IMR-90 (cell line): ENCODE results near the gene SEPTIN10. TPM values are rescaled to one million over a fixed set of nuclear protein-coding genes. Genes with fewer than 3 reads are reported as not detected.

Experiments
- ATAC-seq: fragments of 200-7000 bp; cut with Tn5 transposase; 2 replicates; pipeline ENCODE4 v1.9.1; 2020; ENCODE audit warnings: low read depth, mild to moderate bottlenecking, moderate library complexity
- BruUV-seq: library from RNA; stranded (reverse); fragments of 400-500 nt; replicated peaks from 2 replicates; lab custom pipeline; 2021; lab: Mats Ljungman, UMichigan
- CTCF ChIA-PET: fragments of 300-600 bp; formaldehyde crosslinking; extraction: SDS; loops from one replicate; lab custom pipeline; 2021; ENCODE audit warnings: antibody characterized with exemption; lab: Yijun Ruan, JAX
- POLR2A ChIA-PET: fragments of 300-600 bp; sonication (Branson Sonifier 250); formaldehyde crosslinking; loops from one replicate; lab custom pipeline; 2022; ENCODE audit warnings: antibody characterized with exemption; ENCODE audit not compliant: unreplicated experiment; lab: Charles Lee
- DNase-seq: peaks from one replicate; pipeline ENCODE4 v3.0.0; 2013
- H2AFZ ChIP-seq: replicated peaks from 2 replicates; pipeline ENCODE3; 2013; ENCODE audit warnings: low read length, mild to moderate bottlenecking; ENCODE audit not compliant: poor library complexity
- H2AK5ac ChIP-seq: 2 replicates; pipeline ENCODE4 v1.6.1; 2013; ENCODE audit warnings: low read depth, low read length, inconsistent platforms
- H2AK9ac ChIP-seq: replicated peaks from 2 replicates; pipeline ENCODE3; 2013; ENCODE audit warnings: mild to moderate bottlenecking, low read depth, low read length, moderate library complexity; ENCODE audit not compliant: poor library complexity
- H2BK120ac ChIP-seq: 2 replicates; pipeline ENCODE4 v1.6.1; 2013; ENCODE audit warnings: low read depth, low read length, inconsistent platforms
- H2BK15ac ChIP-seq: 3 replicates; pipeline ENCODE4 v1.6.1; 2013; ENCODE audit warnings: low read depth, low read length, inconsistent platforms
- H2BK20ac ChIP-seq: 2 replicates; pipeline ENCODE4 v1.6.1; 2013; ENCODE audit warnings: low read depth, mild to moderate bottlenecking, inconsistent platforms, low read length, moderate library complexity
- H2BK5ac ChIP-seq: 2 replicates; pipeline ENCODE4 v1.6.1; 2013; ENCODE audit warnings: mild to moderate bottlenecking, low read depth, low read length, inconsistent platforms; ENCODE audit not compliant: poor library complexity, severe bottlenecking
- H3K14ac ChIP-seq: replicated peaks from 2 replicates; pipeline ENCODE4 v1.6.1; 2013; ENCODE audit warnings: low read depth, low read length, inconsistent platforms
- H3K18ac ChIP-seq: 2 replicates; pipeline ENCODE4 v1.6.1; 2013; ENCODE audit warnings: low read depth, low read length, control low read depth
- H3K23ac ChIP-seq: 2 replicates; pipeline ENCODE4 v1.6.1; 2013; ENCODE audit warnings: low read depth, low read length, inconsistent platforms
- H3K27ac ChIP-seq: 2 replicates; pipeline ENCODE4 v1.5.1; 2013; ENCODE audit warnings: mild to moderate bottlenecking, control low read depth, low read length; ENCODE audit not compliant: insufficient read depth
- H3K27me3 ChIP-seq: 2 replicates; pipeline ENCODE4 v1.6.1; 2013; ENCODE audit warnings: low read length; ENCODE audit not compliant: control insufficient read depth, insufficient read depth
- H3K36me3 ChIP-seq: 2 replicates; pipeline ENCODE4 v1.6.1; 2013; ENCODE audit warnings: low read length, mixed read lengths; ENCODE audit not compliant: control insufficient read depth, insufficient read depth
- H3K4ac ChIP-seq: 2 replicates; pipeline ENCODE4 v1.6.1; 2013; ENCODE audit warnings: low read depth, low read length, inconsistent platforms
- H3K4me1 ChIP-seq: 2 replicates; pipeline ENCODE4 v1.6.1; 2013; ENCODE audit warnings: low read length, mixed read lengths; ENCODE audit not compliant: control insufficient read depth, insufficient read depth
- H3K4me2 ChIP-seq: 2 replicates; pipeline ENCODE4 v1.6.1; 2013; ENCODE audit warnings: low read depth, mild to moderate bottlenecking, control low read depth, low read length, moderate library complexity
- H3K4me3 ChIP-seq: 2 replicates; pipeline ENCODE4 v1.5.1; 2013; ENCODE audit warnings: low read depth, mild to moderate bottlenecking, control low read depth, low read length, moderate library complexity; ENCODE audit not compliant: insufficient read depth
- H3K56ac ChIP-seq: 2 replicates; pipeline ENCODE4 v1.6.1; 2013; ENCODE audit warnings: low read length, inconsistent platforms; ENCODE audit not compliant: insufficient read depth; ENCODE audit errors: extremely low read depth
- H3K79me1 ChIP-seq, 2 experiments: 2 replicates each; pipeline ENCODE4 v1.6.1; 2013; ENCODE audit warnings: low read length in 2 of 2, inconsistent platforms in 1 of 2, low read depth in 1 of 2
- H3K9ac ChIP-seq: 2 replicates; pipeline ENCODE4 v1.6.1; 2013; ENCODE audit warnings: low read depth, low read length, control low read depth
- H3K9me1 ChIP-seq: 2 replicates; pipeline ENCODE4 v1.6.1; 2013; ENCODE audit warnings: low read length, inconsistent platforms; ENCODE audit not compliant: insufficient read depth
- H3K9me3 ChIP-seq: 2 replicates; pipeline ENCODE4 v1.6.1; 2013; ENCODE audit warnings: low read length; ENCODE audit not compliant: control insufficient read depth, insufficient read depth
- H4K20me1 ChIP-seq: 2 replicates; pipeline ENCODE4 v1.6.1; 2013; ENCODE audit warnings: low read length, inconsistent platforms; ENCODE audit not compliant: insufficient read depth
- H4K5ac ChIP-seq: 2 replicates; pipeline ENCODE4 v1.6.1; 2013; ENCODE audit warnings: mild to moderate bottlenecking, low read depth, low read length, control low read depth
- H4K8ac ChIP-seq, 2 experiments: 2 replicates each; pipeline ENCODE4 v1.6.1; 2013; ENCODE audit warnings: low read depth in 2 of 2, low read length in 2 of 2, control low read depth in 1 of 2, inconsistent platforms in 1 of 2
- H4K91ac ChIP-seq: 2 replicates; pipeline ENCODE4 v1.6.1; 2013; ENCODE audit warnings: low read depth, low read length, inconsistent platforms; ENCODE audit not compliant: insufficient read depth
- CEBPB ChIP-seq: IDR thresholded peaks from 2 replicates; pipeline ENCODE4 v1.6.1; 2012; ENCODE audit warnings: low read depth, low read length, improper control_type of control experiment
- CTCF ChIP-seq: conservative IDR thresholded peaks from 2 replicates; pipeline ENCODE4 v1.5.1; 2012; ENCODE audit warnings: mild to moderate bottlenecking, low read depth, low read length, improper control_type of control experiment
- FOS ChIP-seq: fragments of 150-350 bp; IDR thresholded peaks from 2 replicates; pipeline ENCODE4 v1.6.1; 2016; ENCODE audit warnings: low read depth, low read length
- MAFK ChIP-seq: IDR thresholded peaks from 2 replicates; pipeline ENCODE4 v1.6.1; 2012; ENCODE audit warnings: low read depth, low read length, improper control_type of control experiment
- RAD21 ChIP-seq: IDR thresholded peaks from 2 replicates; pipeline ENCODE4 v1.6.1; 2012; ENCODE audit warnings: low read length, improper control_type of control experiment
- SMC3 ChIP-seq: fragments of 150-350 bp; IDR thresholded peaks from 2 replicates; pipeline ENCODE4 v1.6.1; 2016; ENCODE audit warnings: low read depth, mild to moderate bottlenecking, antibody characterized with exemption, low read length, moderate library complexity
- USF2 ChIP-seq: fragments of 150-350 bp; IDR thresholded peaks from 2 replicates; pipeline ENCODE4 v1.6.1; 2017; ENCODE audit warnings: mild to moderate bottlenecking, antibody characterized with exemption, low read length, low read depth
- WGBS, 2 experiments: methylation state at CpG; one replicate each; pipeline versions ENCODE4 v1.1.5 to v1.1.7; 2013; ENCODE audit warnings: missing lambda C conversion rate in 2 of 2; ENCODE audit not compliant: insufficient read length in 1 of 2; ENCODE audit errors: extremely low coverage in 2 of 2; 5-methylcytosine and 5-hydroxymethylcytosine counted together
- dilution Hi-C: fragments of 300-500 bp; cut with HindIII; formaldehyde crosslinking; loops from one replicate; pipeline ENCODE4 v1.14.3; 2018; ENCODE audit warnings: low sequenced_read_pairs; ENCODE audit not compliant: unreplicated experiment
- in situ Hi-C: fragments of 300-500 bp; cut with MboI; formaldehyde crosslinking; loops from 3 replicates; pipeline ENCODE4 v1.14.3; 2019; ENCODE audit warnings: low sequenced_read_pairs, inconsistent platforms, mixed read lengths
- intact Hi-C: fragments of 100-400 bp; cut with micrococcal nuclease; formaldehyde crosslinking; loops from 2 replicates; pipeline ENCODE4 v1.10.0; 2022
- polyA plus RNA-seq, 3 experiments: library from polyadenylated mRNA; depleted of rRNA; stranded (reverse); fragments of >200 nt; gene quantifications; 2 replicates each; pipeline ENCODE4 v1.2.3, GENCODE V29; 2012; ENCODE audit warnings: low replicate concordance in 1 of 3
- total RNA-seq: library from RNA; depleted of rRNA; stranded (reverse); fragments of >200 nt; gene quantifications from 2 replicates; pipeline ENCODE4 v1.2.3, GENCODE V29; 2012

SEPTIN10 gene
- total and polyA plus RNA-seq, 2 of the 4 experiments (the other 2 are of a cell fraction) = 55.4 to 82.6 TPM

DNA sequence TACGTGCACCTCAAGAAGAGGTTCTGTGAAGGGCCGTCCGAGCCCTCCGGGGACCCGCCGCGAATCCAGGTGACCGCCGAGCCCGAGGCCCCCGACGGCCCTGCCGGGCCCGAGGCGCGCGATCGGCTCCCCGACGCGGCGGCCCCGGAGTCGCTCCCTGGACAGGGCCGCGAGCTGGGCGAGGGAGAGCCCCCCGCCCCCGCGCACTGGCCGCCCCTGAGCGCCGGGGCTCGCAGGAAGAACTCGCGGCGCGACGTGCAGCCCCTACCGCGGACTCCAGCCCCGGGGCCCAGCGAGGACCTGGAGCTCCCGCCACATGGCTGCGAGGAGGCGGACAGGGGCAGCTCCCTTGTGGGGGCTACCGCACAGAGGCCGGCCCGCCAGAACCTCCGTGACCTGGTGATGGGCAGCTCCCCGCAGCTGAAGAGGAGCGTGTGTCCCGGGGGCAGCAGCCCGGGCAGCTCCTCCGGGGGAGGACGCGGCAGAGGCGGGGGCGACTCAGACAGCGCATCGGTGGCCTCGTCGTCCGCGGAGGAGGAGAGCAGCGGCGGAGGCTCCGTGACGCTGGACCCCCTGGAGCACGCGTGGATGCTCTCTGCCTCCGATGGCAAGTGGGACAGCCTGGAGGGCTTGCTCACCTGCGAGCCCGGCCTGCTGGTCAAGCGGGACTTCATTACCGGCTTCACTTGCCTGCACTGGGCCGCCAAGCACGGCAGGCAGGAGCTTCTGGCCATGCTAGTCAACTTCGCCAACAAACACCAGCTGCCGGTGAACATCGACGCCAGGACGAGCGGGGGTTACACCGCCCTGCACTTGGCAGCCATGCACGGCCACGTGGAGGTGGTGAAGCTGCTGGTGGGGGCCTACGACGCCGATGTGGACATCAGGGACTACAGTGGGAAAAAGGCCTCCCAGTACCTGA is 1.2 kb upstream of the SEPTIN10 start:
- H4K91ac ChIP-seq = no peak overlapping the region; the same call in 1 of the 2 replicates
- no peak overlapping the region for H4K5ac ChIP-seq
- peak overlapping the region; percentile 48; the same call in 1 of the 2 replicates for H3K27ac ChIP-seq
- H3K23ac ChIP-seq = peak overlapping the region; percentile 73
- H2BK15ac ChIP-seq = no peak overlapping the region
- no peak overlapping the region for H3K18ac ChIP-seq
- no peak for TF ChIP-seq CTCF
- no peak for TF ChIP-seq USF2
- TF ChIP-seq MAFK = no peak
- no peak for TF ChIP-seq CEBPB
- TF ChIP-seq RAD21 = no peak
- no peak for TF ChIP-seq FOS
- no peak for TF ChIP-seq SMC3
- H3K4me1 ChIP-seq = peaks cover 18% of the 10 kb centered on the region
- H3K9me3 ChIP-seq = no peaks in the 10 kb centered on the region
- H2BK120ac ChIP-seq = no peak overlapping the region
- peak overlapping the region in 1 of 2 experiments; percentile 40; a peak in 1 of 4 replicates for H4K8ac ChIP-seq
- H3K79me1 ChIP-seq = peaks cover 5 to 39% of the 10 kb centered on the region in 2 experiments; a peak in 3 of 4 replicates
- BruUV-seq = no TSS peak
- H2AK5ac ChIP-seq = peak overlapping the region; percentile 17; the same call in 1 of the 2 replicates
- ATAC-seq (no peak), DNase-seq (no peak)
- peak overlapping the region; percentile 62; the same call in 1 of the 2 replicates for H3K9ac ChIP-seq
- peak overlapping the region; percentile 86 for H3K14ac ChIP-seq
- peaks cover 7% of the 10 kb centered on the region; the same call in 1 of the 2 replicates for H3K9me1 ChIP-seq
- no peak overlapping the region for H3K4ac ChIP-seq
- H2AFZ ChIP-seq = peak overlapping the region; percentile 85
- 3% methylated on average over 33 of the region's 90 CpGs; no CpG with 5 or more reads in 1 of the 2 experiments for WGBS, 2 experiments
- in situ Hi-C loops = loop anchor here (5.0 kb wide), 1 partner anchor 43 kb away; no protein-coding TSS in a partner anchor
- ChIA-PET POLR2A (interaction anchor here (0.5 kb wide), 1 partner anchor 59 kb away, joined by 3 read pairs; no protein-coding TSS in a partner anchor), CTCF (interaction anchor here (1.0 to 1.9 kb wide), 3 partner anchors 42 to 69 kb away, joined by 3 to 8 read pairs (median 3); no protein-coding TSS in a partner anchor)
- H2AK9ac ChIP-seq = peak overlapping the region; percentile 65
- peak overlapping the region; percentile 91 for H3K4me2 ChIP-seq
- intact Hi-C loops = loop anchor here (5.0 kb wide), 1 partner anchor 53 kb away; no protein-coding TSS in a partner anchor
- H3K36me3 ChIP-seq = no peaks in the 10 kb centered on the region
- peak overlapping the region; percentile 46 for H2BK5ac ChIP-seq
- H4K20me1 ChIP-seq = peaks cover 10% of the 10 kb centered on the region; the same call in 1 of the 2 replicates
- peak overlapping the region; percentile 96 for H3K4me3 ChIP-seq
- no peak overlapping the region for H3K56ac ChIP-seq
- H2BK20ac ChIP-seq = no peak overlapping the region
- dilution Hi-C loops = no loop called here
- no peaks in the 10 kb centered on the region for H3K27me3 ChIP-seq
